GM18867 (cell line): Measurements from ENCODE around the gene SUN5.

Experiments
- ATAC-seq: cut with Tn5 transposase; IDR thresholded peaks from one replicate; pipeline ENCODE4 v1.9.1; 2021; ENCODE audit warnings: mild to moderate bottlenecking, moderate library complexity; ENCODE audit not compliant: unreplicated experiment

The SUN5 gene

GRCh38 chr20:33014336-33015113 is 10.3 kb upstream of the SUN5 start:
- ATAC-seq, result no peak

DNA sequence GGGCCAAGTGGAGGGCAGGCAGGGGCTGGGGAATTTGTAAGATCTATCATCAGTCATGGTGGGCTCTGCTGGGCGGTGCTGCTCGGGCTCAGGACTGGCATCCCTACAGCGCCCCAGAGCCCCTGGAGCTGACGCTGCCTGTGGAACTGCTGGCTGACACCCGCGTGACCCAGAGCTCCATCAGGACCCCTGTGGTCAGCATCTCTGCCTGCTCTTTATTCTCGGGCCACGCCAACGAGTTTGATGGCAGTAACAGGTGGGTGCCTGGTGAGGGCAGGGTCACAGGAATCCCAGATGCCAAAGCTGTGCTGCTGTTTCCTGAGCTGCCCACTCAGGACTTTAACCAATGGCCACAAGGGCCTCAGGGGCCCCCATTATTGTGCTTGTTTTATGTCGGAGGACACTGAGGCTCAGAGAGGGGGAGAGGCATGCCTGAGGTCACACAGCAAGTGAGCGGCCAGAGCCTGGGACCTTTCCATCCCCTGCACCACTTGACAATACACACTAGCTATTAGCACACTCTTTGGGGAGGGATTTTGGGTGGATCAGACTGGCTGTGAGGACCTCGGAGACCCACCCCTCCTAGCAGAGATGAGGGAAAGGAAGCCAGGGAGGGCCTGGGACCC is 9.6 kb upstream of the SUN5 start:
- ATAC-seq, result no peak

DNA sequence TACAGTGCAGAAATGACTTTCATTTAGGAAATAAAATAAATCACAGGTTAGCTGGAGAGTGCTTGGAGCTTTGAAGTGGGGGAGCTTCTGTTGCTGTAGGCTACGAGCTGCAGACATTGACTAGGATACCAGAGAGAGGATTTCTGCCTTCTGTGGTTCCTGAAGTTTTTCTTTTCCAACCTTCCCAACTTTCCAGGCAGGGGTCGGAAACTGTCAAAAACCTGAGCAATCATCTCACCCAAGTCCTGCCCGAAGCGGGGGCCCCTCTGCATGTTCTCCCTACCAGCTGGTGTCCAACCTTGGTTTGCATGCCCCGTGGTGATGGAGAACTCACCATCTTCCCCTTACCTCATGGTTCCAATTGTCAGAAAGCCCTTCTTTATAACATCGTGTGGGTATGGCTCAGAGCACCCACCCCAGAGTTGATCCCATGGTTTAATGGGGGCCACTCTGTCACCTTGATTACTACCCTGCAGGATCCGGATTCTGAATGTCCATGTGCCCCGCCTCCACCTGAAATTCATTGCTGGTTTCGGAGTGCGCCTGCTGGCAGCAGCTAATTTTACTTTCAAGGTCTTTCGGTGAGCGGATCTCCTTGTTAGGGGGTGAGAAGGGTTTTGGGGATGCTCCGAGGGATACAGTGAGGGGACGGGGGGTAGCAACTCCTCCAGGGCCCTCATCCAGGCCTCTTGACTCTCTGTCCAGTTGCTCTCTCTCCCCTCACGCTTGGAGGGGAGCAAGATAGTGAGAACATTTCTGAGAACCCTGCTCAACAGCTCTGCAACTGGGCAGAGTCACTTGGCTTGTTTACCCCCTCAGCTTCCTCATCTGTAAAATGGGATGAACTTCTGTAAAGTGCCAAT is 8.3 kb upstream of the SUN5 start:
- no peak for ATAC-seq

DNA sequence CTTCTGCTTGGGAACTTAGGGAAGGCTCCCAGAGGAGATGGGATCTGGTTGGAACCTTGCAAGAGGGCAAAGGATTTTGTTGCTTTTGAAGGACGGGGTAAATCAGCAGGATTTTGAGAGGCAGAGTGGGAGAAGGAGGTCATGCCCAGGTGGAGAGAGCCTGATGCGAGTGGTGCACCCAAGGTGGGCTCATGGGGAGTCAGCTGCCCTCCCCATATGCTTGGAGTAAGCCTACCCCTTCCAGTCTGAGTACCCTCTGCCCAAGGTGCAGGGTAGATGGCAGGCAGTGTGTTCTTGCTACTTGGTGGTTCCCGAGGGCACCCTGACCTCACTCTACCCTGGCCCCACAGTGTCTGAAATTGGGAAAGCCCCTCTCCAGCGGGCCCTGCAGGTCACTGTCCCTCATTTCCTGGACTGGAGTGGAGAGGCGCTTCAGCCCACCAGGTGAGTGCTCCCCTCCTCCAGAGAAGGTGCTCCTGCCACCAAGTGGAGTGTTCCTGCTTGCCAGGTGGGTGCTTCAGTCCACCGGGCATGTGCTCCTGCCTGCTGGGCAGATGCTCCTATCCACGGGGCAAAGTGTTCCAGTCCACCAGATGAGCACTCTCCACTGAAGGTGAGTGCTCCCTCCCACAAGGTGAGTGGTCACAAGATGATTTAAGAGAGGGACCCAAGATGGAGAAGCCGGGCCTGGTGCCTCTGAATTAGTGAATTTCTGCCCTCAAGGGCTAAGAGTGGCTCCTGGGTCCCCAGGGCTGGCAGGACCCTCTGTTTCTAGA is 6.6 kb upstream of the SUN5 start:
- ATAC-seq, result no peak

GRCh38 chr20:33010133-33010504 is 5.9 kb upstream of the SUN5 start:
- ATAC-seq, result no peak

DNA sequence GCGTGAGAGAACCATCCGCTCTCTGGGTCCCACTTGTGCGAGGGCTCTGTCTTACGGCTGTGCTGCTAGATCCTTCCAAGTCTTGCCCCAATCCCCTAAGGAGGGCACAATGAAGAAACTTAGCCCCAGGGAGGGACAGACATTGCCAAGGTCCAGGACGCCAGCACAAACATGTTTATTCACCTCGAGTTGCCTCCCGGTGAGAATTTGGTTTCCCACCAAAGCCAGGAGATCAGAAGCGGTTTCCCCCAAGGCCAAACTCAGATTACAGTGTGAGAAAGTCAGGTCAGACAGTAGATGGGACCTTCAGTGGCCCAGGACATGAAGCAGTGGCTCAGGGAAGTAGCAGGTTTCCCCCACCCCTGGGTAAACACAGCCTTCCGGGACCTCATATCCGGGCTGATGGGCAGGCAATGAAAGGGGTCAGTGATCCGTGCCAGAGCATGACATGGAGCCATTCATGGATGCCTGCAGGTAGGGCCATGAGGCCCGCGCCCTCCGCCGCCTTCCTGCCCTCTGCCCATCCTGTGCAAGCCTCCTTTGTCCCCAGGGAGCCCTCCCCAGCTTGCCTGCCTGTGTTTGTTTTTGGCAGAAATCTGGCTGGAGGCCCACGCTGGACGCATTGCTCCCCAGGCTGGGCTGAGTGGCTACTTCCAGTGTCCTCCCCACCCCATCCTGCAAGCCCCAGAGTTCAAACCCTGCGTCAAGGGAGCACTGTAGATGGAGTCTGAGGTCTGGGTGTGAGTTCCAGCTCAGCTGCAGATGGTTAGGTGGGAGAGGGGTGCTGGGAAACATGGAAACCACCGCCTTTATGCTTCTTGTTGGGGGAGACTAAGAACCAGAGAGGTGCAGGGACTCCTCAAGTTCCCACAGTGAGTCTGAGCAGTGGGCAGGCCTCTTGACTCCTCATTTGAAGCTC is 5.2 kb upstream of the SUN5 start:
- no peak for ATAC-seq

DNA sequence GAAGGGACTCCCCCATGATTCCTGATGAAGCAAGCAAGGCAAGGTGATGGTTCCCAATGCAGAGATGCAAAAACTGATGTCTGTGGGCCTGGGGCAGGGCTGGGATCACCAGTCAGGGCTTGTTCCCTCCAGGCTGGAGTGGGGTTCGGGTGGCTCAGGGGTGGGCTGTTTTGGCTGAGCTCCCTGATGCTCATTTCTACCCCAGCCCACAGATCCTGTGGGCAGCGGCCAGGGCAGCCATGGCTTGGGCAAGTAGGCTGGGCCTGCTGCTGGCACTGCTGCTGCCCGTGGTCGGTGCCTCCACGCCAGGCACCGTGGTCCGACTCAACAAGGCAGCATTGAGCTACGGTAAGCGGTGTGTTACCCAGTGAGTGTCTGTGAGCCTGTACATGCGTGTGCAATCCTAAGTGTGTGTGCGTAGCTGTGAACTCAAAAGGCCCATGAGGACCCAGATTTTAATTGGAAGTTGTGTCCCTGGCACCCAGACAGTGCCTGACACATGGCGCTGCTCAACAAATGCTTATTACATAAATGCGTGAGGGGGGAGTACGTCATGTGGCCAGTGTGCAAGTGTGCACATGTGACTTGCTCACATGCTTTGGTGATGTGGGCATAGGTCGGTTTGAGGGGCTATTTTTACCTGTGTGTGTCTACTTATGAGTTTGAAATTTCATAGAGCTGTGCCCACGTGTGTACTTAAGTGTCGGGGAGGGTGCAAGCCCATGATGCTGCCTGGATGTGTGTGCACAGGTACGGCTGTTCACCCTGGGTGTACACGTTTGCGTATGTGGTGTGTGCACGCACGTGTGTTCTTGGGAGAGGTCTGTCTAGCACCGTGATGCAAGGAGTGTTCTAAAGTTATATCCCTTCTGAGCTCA is 4.3 kb upstream of the SUN5 start:
- ATAC-seq, result no peak

DNA sequence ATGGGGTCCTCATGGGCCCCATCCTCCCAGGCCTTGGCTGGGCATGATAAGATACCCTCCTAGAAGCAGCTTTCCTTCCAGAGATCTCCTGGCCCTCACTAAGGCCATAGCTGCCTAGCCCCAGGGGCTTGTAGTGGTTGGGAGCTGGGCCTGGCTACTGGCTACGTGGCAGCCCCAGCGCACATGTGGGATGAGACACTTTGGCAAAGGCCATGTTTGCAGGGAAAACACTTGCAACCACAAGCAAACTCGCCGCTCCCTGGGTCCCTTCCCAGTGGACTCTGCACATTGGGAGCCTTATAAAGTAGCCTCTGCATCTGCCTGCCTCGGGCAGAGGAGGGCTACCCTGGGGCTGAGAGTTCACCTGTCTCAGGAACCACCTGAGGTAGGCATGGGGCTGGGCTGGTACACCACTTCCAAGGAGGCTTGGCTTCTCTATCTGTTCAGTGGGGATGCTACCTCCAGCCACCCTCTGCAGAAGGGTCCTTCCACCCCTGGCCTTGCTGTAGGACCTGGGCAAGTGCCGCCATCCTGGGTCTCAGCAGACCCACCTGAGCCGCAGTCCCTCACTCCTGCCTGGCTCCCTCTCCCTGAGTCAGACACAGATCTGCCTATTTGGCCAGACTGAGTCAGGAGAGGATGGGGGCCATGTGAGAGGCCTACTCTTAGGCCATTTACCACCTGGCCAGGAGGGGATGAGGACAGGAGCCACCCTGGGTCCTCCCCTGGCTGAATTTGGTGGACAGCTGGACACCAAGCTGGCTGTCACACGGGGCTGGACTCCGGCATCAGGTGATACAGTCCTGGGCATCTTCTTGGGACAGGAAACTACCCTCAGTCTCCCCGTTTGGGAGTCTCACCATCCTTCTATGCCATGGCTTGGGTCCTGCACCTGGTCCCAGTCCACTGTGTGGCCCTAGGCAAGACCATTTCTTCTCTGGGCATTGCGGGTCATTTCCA is 3.4 kb upstream of the SUN5 start, which contains the start of gene BPIFB2:
TSS of gene BPIFB2 (plus strand) at position 329 of the 960 bp plus-strand sequence. CDS start 871 bp downstream, outside the sequence.
- ATAC-seq, result no peak

DNA sequence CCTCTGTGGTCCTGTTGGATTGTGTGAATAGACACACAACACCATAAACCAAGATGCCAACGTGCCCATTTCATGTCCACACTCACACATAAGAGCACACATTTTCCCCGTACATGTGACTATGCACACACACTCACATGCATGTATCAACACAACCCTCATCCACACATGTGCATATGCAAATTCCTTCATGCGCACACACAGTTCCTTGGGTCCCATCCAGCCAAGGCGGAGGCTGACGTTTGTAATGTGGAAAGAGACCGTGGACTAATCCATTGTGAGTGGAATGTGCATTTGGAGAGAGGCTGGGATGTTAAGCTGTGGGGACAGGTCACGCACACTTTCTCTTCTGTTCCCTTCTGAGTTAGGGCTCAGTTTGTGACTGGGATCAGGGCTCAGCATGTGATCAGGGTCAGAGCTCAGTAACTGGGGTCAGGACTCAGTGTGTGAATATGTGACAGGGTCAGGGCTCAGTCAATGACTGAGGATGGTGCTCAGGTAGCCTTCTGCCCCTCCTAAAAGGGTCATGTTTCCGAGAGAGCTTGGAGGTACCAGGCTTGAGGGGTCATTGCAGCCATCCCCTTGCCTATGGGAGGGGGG is 2.6 kb upstream of the SUN5 start:
- ATAC-seq, result no peak

DNA sequence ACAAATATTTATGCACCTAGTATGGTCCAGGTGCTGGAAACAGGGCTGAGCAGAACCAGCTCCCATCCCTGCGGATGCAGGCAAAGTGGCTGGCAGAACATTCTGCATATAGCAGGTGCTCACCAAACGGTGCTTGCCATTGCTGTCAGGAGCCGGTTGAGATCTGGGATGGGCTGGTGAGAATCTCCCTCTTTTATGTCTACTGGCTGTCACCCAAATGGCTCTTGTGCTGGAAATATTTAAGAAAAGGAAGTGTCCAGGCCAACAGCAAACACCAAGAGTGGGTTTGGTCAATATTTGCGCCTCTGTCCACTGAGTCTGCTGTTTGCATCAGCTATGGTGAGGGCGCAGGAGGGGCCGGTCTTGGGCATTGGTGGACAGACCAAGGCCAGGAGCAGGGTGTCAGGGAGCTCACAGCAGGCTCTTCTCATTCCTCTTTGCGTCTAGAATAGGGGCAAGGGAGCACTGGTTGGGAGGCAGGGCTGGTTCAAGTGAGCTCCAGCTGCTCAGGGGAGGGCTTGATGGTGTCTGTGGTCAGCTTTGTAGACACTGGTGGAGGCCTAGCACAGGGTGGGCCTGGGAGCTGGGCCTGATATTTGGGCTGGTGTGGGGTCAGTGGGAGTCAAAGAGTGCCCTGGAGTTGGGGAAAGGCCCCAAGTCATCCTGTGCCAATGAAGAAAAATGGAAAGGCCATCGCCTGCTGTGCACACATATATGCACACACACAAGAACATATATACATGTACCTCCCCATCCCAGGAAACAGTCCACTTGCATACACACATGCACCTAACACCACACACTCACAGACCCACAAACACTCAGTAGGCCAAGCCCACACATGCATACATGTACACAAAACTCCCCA is 1.9 kb upstream of the SUN5 start:
- no peak for ATAC-seq

- ATAC-seq, result no peak
Observed at GRCh38 chr20:33005132-33005566, 916 bp upstream of the SUN5 start.

- no peak for ATAC-seq
Observed at GRCh38 chr20:33002087-33002808, 2.0 kb downstream of the SUN5 start.

DNA sequence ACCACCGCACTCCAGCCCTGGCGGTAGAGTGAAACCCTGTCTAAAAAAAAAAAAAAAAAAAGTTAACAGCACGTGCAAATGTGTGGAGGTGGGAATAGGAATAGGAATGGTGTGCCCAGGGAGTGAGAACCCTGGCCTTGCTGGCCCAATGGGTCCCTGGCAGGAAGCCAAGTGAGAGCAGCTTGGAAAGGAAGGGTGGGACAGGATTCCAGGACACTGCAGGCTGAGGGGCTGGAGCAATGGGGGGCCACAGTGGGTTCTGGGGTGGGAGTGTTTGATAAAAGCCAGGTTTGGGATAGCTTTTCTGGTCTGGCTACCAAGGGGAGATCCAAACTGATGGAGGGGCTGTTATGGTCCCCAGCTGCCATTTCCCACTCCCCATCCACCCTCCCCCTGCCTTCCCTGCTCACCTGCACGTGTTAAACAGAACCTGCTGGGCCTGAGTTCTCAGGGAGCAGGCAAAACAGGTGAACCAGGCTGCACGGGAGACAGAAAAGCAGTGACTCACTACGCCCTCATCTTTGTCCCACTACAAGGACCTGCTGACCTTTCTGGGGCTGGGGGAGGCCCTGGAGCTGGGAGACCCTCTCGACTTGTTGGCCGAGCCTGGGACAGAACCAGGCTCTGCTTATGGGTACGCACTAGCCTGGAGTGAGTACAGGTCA is 3.3 kb downstream of the SUN5 start:
- ATAC-seq, result no peak

DNA sequence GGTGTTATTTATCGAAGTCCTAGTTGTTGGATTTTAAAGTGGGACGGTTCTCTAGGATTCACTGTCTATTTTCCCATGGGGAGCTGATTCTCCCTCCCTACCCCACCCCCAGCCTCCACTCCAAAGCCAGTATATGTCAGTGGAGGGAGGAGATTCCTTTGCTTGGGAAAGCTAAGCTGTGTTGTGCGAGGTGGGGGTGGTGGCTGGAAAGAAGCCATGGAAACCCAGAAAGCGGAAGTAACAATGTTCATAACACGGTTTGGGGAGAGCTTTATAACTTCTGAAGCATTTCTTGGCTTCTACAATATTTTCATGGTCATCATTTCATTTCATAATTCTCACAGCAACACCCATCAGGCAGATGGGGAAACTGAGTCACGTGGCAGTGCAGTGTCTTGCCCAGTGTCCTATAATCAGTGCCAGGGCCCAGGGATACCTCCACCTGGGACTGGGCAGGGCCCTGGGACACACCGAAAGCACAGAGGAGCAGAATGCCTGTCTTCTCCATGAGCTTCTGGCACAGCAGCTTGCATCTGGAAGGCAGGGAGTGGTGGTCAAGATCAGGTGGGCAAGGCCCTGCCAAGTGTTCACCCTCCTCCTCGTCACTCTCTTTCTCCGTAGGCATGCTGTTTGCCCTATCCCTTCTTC is 4.5 kb downstream of the SUN5 start:
- no peak for ATAC-seq

DNA sequence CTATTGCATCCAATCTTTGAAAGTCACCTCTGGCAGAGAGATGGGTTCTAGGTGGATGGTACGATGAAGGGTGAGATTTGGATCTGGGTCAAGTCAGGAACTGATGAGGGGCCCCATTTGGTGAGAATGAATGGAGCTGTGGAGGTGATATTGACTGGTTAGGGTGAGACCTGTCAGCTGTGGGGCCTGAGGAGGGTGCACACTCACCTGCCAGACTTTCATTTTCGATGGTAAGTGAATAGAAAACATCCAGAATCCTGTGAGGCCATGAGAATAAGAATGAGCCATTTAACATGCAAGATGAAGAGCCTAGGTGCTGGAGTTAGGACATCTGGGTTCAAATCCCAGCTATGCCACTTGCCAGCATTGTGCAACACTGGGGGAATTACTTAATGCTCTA is 6.8 kb downstream of the SUN5 start:
- no peak for ATAC-seq
